IPS DF 19.7 (cell line): ENCODE measurements around the gene YWHAE.
"Not testable (repeated sequence)": the region's sequence is repeated elsewhere in the genome, so short reads cannot be mapped to it uniquely, and the experiment has no call there.

Source experiments
- DNase-seq: peaks from one replicate; pipeline ENCODE4 v3.0.0-alpha.2; 2013; ENCODE audit warnings: low read depth, low spot score

The YWHAE gene

DNA sequence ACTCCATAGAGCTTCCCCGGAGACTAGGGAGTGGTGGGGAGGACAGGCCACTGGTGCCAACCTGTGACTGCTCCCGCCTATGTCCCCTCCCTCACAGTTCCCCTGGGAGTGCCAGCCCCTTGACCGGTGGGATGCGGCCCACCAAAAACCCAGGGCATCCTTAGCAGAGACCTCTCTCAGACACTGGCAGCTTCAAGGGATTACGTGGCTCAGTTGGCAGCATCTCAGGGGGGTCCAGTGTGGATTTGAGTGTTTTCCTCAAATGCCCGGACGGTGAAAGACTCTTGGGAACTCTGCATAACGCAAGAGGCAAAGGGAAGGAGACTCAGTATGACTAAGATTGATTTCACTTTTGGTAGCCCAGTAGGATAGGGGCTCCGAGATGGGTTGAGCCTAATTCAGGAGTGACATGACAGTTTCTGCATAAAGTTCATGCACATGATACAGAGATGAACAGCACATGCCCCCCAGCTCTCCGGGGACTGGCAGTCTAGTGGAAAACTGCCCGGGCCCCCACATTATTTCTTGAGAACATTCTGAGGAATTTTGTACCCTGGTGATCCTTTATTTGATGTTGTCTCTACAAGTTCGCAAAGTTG lies 70.2 kb downstream of the YWHAE start:
- no peak for DNase-seq

DNA sequence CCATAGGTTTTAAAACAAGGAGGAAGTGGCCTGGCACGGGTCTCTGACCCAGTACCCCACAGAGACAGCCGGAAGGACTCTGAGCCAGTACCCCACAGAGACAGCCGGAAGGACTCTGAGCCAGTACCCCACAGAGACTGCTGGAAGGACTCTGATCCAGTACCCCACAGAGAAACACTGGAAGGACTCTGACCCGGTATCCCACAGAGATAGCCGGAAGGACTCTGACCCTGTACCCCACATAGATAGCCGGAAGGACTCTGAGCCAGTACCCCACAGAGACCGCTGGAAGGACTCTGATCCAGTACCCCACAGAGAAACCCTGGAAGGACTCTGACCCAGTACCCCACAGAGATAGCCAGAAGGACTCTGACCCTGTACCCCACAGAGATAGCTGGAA lies 71.6 kb downstream of the YWHAE start:
- DNase-seq: no peak

DNA sequence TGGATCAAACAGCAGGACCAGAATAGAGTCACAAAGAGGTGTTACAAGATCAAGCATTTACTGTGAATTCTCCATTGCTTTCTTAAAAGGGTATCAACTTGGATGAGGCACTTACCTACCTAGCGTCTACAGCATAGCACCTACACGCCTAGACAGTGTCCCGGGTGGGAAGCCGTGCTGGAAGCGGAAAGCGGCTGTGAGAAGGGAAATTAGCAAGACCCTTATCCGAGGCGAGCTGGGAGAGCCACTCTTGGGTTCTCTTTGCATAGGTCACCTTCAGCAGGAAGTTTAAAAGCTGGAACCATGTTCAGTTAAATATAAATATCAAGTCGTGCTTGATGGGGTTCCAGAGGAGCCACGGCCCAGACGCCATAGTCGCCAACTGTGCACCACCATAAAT lies 74.3 kb downstream of the YWHAE start:
- DNase-seq: no peak

DNA sequence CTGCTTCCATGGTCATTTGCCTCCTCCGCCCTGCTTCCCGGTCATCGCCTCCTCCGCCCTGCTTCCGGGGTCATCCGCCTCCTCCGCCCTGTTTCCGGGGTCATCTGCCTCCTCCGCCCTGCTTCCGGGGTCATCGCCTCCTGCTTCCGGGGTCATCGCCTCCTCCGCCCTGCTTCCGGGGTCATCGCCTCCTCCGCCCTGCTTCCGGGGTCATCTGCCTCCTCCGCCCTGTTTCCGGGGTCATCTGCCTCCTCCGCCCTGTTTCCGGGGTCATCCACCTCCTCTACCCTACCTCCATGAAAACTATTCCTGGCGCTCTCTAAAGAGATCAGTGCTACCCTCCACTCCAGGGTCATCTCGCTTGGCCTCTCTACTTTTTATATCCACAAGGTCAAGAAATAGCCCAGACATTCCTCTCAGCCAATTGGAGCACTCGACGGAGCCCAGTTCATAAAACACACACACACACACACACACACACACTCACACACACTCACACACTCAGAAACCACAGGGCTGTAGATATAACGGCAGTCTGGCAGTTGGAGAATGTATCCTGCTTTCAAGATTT lies 75.7 kb downstream of the YWHAE start:
- no peak for DNase-seq

DNA sequence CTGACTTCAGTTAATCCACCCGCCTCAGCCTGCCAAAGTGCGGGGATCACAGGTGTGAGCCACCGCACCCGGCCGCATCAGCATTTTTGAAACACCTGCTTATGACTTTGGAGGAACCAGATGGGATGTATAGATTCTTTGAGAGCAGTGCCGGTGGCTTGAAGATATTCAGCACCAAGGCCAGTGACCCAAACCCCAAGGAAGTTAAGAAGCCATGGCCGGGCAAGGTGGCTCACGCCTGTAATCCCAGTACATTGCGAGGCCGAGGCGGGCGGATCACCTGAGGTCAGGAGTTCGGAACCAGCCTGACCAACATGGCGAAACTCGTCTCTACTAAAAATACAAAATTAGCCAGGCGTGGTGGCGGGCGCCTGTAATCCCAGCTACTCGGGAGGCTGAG lies 76.7 kb downstream of the YWHAE start:
- no peak for DNase-seq

DNA sequence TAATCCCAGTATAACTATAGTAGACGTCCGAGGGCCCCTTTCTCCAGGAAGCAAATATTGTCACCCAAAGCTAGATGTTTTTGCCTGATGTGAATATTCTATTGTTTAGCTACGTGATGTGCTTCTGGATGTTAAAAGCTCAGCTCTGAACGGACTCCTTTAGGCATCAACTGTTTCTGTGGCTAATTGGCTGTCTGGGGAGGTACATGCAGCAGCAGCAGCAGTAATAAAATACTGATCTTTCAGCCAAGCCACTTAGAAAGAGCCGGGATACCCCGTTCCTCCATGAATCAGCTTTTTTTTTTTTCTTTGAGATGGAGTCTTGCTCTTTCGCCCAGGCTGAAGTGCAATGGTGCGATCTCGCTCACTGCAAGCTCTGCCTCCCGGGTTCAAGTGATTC lies 77.5 kb downstream of the YWHAE start:
- no peak for DNase-seq

DNA sequence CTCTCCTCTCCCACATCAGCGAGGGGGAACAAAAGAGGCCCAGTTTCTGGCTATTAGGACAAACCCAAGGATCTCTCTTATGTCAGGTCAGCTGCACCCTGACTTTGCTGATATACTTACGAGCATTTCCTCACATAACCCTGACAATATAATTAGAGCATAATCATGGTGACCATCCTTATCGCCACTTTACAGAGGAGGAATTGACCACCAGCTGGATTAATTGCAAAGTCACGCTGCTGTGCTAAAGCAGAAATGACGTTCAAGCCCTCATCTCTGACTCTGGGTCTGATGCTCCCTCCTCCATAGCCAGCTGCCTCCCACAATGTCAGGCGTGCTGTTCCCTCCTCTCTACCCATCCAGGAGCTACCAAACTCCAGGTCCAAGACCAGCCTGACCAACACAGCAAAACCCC lies 78.0 kb downstream of the YWHAE start:
- no peak for DNase-seq

DNA sequence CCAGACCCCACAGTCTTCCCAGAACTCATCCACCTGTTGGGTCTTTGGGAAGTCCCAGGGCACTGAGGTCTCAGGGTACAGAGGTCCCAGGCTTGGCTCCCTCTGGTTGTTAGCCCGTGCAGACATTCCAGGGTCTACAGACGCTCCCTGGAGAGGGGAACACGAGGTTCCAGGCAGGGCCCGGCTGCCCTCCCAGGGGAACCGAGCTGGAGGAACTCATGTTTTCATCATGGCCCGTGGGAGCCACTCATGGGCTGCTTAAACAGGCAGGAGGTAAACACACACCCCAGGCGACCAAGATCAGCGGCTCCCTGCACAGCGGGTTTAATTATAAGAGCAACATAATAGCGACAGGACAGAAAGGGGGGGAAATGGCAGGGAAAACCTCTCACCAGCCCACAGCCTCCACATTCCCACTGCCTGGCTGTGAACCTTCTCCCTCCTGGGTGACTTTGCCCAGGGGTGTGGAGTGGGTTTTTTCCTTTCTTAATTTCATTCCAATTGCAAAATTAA lies 84.1 kb downstream of the YWHAE start:
- no peak for DNase-seq

DNA sequence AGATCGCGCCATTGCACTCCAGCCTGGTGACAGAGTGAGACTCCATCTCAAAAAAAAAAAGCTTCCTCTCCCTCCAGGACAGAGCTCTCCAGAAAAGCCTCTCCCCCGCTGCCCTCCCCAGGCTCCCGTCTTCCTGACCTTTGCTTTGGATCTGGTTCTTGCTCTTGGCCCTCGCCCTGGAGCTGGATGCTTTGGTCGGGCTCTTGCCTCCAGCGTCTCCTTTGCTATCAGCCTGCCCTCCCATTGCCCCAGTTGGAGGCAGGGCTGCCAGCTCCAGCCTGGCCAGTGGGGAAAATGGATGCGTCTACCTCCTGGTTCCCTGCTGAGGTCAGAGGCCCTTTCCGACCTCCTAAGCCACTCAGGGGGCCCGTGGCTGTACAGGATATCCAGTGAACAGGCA lies 84.6 kb downstream of the YWHAE start:
- DNase-seq: no peak

DNA sequence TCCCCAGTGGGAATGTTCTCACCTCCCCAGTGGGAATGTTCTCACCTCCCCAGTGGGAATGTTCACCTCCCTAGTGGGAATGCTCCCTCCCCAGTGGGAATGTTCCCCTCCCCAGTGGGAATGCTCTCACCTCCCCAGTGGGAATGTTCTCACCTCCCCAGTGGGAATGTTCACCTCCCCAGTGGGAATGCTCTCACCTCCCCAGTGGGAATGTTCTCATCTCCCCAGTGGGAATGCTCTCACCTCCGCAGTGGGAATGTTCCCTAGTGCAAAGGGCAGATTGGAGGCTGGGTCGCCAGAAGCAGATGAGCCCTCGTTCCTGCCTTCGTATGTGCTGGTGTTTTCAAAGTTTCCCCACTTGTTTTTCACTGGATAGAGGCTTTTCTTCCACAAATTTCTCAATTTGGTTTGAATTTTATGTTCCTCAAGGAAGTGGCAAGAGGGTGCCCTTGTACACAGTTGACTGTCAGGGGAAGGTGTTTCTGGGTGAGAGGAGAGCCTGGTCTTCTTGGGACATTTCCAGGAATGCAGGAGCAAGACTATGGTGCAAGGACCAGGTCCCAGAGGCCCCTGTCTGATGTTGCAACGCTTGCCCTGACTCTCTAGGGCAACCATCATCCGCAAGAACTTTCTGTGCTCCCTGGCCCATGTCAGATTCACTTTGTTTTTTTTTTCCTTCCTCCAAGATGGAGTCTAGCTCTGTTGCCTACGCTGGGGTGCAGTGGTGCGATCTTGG lies 86.6 kb downstream of the YWHAE start:
- no peak for DNase-seq

DNA sequence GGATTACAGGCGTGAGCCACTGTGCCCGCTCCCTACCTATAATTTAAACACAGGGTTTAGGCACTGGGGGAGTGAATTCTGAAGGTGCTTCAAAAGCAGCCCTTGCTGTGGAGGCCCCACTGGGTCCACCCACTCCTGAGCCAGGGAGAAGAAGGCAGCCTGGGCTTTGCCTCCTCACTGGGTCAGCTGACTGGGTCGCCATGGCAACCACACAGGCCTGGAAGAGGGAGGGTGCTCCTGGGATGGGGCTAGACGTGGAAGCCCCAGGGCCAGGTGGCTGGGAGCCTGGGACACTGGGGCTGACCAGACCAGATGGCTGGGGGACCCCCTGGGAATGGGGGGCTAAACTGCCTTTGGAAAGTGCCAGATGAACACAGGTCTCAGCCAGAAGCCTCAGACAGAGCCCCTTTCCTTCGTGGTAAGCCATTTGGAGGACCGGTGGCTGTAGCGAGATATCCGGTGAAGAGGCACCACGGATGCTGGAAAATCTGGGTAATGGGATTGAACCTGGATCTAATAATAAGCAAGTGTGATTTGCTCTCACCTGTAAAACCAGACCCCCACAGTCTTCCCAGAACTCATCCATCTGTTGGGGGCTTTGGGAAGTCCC lies 87.7 kb downstream of the YWHAE start:
- DNase-seq: no peak

DNA sequence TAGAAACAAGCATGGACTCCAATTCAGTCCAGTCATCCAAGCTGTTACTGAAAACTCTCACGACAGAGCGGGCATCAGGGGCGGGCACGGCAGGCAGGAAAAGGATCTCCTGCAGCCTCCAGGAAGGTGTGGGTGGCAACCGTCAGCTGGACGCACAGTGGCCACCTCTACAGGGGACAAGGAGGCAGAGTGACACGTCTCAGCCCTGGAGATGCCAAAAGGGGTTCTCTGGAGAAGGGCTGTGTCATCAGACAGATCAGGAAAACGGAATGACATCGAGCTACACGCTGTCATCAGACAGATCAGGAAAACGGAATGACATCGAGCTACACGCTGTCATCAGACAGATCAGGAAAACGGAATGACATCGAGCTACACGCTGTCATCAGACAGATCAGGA lies 92.2 kb downstream of the YWHAE start:
- not testable (repeated sequence) for DNase-seq

DNA sequence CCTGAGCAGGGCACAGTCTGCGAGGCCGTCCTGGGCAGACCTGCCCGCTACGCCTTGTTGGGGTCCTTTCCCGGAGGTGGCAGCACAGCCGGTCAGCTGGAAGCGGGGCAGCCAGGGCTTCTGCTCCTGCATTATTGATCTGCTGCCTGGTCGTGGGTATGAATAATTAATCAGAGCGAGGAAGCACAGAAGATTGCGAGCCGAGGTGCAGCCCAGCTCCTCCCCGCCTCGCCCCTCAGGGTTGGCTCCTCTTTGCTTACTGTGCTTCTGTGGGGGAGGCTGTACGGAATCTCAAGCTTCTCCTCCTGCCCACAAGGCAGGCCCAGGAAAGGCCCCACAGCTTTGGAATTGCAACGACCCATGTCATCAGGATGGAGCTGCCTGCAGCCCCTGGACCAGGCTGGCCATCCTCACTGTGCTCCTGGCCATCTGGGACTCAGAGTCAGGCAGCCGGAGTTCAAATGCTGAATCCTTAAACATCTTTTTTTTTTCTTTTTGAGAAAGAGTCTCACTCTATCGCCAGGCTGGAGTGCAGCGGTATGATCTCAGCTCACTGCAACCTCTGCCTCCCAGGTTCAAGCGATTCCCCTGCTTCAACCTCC lies 95.0 kb downstream of the YWHAE start:
- no peak for DNase-seq

DNA sequence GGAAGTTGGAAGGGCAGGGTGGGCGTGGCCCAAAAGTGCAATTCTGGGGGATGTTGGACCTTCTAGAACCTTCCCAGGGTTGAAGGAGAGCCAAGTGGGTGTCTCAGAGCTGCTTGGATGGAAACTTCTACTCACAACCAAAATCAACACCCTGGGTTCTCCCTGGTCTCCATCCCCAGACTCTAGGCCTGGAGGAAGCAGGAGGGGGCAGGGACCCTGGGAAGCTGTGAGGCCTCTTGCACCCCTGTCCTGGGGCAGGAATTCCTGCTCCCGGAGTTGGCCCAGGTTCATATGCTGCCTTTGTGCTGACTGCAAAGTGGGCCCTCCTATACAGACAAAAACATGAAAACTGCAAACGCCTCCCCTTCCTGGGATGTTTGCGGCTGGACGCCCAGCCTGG lies 95.5 kb downstream of the YWHAE start:
- DNase-seq: no peak

DNA sequence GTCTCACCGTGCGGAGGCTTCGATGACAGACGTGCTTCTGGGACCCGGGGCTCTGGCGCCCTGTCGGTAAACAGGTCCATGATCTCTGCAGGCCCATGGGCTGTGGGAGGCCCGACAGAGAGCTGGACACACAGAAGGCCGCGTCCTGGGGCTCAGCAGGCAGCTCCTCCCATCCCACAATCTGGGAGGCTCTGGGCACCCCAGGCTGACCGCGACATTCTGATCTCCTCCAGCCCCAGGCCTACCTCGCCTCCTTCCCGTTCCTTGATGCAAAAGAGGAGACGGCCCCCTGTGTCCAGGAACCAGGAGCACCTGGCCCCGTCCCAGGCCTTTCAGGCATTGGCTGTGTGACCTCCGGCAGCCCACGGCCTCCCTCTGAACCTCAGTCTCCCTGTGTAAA lies 97.3 kb downstream of the YWHAE start:
- no peak for DNase-seq

DNA sequence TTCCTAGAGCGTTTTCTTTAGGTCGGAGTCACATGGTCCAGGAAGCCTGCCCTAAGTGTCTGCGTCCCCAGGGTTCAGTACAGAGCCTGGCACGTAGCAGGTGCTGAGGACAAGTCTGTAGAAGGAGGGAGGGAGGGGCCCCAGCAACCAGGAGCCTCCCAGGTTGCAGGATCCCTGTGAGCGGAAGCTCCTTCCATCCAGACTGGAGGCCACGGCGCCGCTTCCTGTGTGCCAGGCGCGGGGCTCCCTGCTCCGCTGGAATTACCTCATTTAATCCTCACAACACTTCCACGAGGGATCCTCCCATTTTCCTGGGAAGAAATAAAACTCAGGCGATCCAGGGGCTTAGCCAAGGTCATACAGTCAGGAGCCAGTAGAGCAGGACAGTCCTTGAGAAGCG lies 98.5 kb downstream of the YWHAE start:
- DNase-seq: no peak

DNA sequence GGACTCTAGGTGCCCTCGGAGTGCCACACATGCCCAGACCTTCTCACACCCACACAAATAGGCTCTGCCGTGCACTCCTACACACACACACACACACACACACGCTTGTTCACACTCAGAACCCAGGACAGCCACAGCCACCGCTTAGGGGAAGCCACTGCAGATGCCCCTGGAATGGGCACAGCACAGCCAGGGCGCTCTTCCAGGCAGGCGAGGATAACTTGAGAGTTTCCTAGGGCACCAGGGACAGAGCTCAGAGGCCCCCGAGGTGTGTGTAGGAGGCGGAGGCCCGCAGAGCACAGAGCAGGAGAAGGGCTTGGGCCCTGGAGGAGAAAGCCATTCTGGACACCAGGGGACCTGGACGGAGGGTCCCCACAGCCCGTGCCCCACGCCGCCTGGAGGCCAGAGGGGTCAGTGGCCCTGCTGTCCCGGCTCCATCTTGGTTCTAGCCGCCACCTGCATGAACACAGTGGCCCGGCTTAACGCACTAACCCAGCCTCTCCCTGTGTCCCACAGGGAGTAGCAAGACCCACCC lies 99.6 kb downstream of the YWHAE start:
- no peak for DNase-seq

DNA sequence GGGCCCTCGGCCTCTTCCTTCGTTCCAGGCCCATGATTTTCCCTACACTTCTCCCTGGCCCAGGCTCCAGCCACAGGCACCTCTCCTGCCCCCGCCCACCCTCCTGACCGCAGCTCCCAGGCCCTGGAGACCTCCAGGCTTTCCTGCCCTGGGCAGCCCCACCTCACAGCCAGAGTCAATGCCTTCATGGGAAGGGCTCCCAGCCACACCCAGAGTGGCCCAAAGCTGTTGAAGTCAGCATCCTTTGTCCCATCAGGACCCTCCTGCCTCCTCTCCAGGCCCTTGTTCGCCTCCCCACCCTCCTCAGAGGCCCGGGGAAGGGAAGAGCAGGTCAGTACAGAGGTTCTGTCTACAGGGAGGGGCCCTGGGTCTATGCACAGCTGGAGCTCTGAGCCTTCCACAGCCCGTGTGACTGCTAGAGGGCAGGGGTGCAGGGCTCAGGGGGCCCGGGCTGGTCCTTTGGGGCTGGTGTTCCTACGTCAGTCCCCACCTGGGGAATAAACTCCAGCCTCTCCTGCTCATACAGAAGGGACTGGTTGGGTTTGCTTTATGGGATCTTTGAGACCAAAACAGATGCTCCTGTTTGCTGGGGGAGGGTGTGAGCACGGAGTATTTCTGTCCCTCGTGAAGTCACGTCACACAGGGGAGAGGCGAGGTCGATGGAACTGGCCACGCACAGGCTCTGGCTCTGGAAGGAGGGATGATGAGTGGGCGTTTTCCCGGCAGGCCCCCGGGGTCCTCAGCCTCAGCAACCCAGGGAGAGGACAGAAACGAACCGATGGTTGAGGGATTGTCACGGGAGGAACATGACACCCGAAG lies 100.3 kb downstream of the YWHAE start:
- DNase-seq: no peak

DNA sequence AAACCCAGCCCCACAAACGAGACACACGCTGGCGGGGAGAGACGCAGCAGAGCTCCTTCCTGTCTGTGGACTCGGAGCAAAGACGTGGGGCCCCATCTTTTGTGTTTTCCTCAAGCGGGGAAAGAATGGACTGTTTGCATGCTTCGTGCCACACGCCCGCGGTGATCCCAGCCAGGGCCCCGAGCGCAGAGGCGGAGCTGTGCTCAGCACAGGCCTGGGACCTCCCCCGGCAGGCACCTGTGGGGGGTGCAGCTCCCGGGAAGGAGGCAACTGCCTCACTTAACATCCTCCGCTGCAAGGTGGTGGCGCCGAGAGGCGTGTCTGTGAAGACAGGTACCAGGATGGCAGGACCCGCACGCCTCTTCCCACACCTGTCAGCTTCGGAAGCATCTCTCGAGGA lies 101.4 kb downstream of the YWHAE start:
- DNase-seq: no peak
